Measurements from ENCODE around the gene BTN1A1.

BTN1A1 gene

GRCh38 chr6:26487466-26487865 lies 12.6 kb upstream of the BTN1A1 start:
- no peaks in the 10 kb centered on the region for H3K4me1 ChIP-seq (ENCODE audit: control insufficient read depth, insufficient read depth, low read length)
- no peak for TF ChIP-seq RBAK (tag by site-specific recombination; IDR thresholded peaks at IDR 0.05)
- TF ChIP-seq ZNF645 (tag by site-specific recombination; IDR thresholded peaks at IDR 0.05): no peak
- TF ChIP-seq HOXC10 (CRISPR knock-in tag; IDR thresholded peaks at IDR 0.05): no peak
- TF ChIP-seq ZNF26 (tag by site-specific recombination; IDR thresholded peaks at IDR 0.05): peak; percentile 96
- CTCF ChIA-PET: interaction anchor here (1.2 kb wide), 1 partner anchor 9 kb away, joined by 4 read pairs; no protein-coding TSS in a partner anchor
- no peak overlapping the region for H3K4me3 ChIP-seq (ENCODE audit: low read depth, low read length)
- POLR2A ChIA-PET: no interaction called here
- no peaks in the 10 kb centered on the region for H3K9me3 ChIP-seq (ENCODE audit: control insufficient read depth, insufficient read depth, low read depth, low read length)
- H3K27ac ChIP-seq (ENCODE audit: extremely low read depth, low read depth, low read length): no peak overlapping the region
- no peaks in the 10 kb centered on the region for H3K36me3 ChIP-seq (ENCODE audit: control insufficient read depth in 2 of 2, insufficient read depth in 1 of 2, low read length in 2 of 2)

GRCh38 chr6:26489996-26490964 lies 9.8 kb upstream of the BTN1A1 start:
- Histone ChIP-seq H3K4me1 (ENCODE audit: control insufficient read depth, insufficient read depth, low read length) (no peaks in the 10 kb centered on the region), H3K36me3 (ENCODE audit: control insufficient read depth in 2 of 2, insufficient read depth in 1 of 2, low read length in 2 of 2) (no peaks in the 10 kb centered on the region), H3K27ac (ENCODE audit: extremely low read depth, low read depth, low read length) (no peak overlapping the region), H3K9me3 (ENCODE audit: control insufficient read depth, insufficient read depth, low read depth, low read length) (no peaks in the 10 kb centered on the region), H3K4me3 (ENCODE audit: low read depth, low read length) (no peak overlapping the region)
- ChIA-PET CTCF (interaction anchor here (0.7 to 0.9 kb wide), 3 partner anchors 11 to 148 kb away, joined by 3 to 4 read pairs (median 3); no protein-coding TSS in a partner anchor), POLR2A (interaction anchor here (1.5 kb wide), 1 partner anchor 16 kb away, joined by 4 read pairs; no protein-coding TSS in a partner anchor)
- TF ChIP-seq KLF9 (tag by site-specific recombination; IDR thresholded peaks at IDR 0.05; ENCODE audit: low read depth): no peak
- TF ChIP-seq BCL11B (tag by site-specific recombination; IDR thresholded peaks at IDR 0.05; ENCODE audit: low read depth): no peak

- TF ChIP-seq ZNF660 (tag by site-specific recombination; IDR thresholded peaks at IDR 0.05): no peak
- no peak for TF ChIP-seq ZNF423 (tag by site-specific recombination; IDR thresholded peaks at IDR 0.05)
- TF ChIP-seq HOXC10 (CRISPR knock-in tag; IDR thresholded peaks at IDR 0.05): no peak
- no peaks in the 10 kb centered on the region for H3K36me3 ChIP-seq (ENCODE audit: control insufficient read depth in 2 of 2, insufficient read depth in 1 of 2, low read length in 2 of 2)
- CTCF ChIA-PET: no interaction called here
- POLR2A ChIA-PET: interaction anchor here (0.6 kb wide), 1 partner anchor 37 kb away, joined by 4 read pairs; no protein-coding TSS in a partner anchor
- H3K4me3 ChIP-seq (ENCODE audit: low read depth, low read length): no peak overlapping the region
- H3K4me1 ChIP-seq (ENCODE audit: control insufficient read depth, insufficient read depth, low read length): no peaks in the 10 kb centered on the region
- no peaks in the 10 kb centered on the region for H3K9me3 ChIP-seq (ENCODE audit: control insufficient read depth, insufficient read depth, low read depth, low read length)
- H3K27ac ChIP-seq (ENCODE audit: extremely low read depth, low read depth, low read length): no peak overlapping the region
Measured at GRCh38 chr6:26491604-26492003, 8.5 kb upstream of the BTN1A1 start.

GRCh38 chr6:26493258-26493657 lies 6.8 kb upstream of the BTN1A1 start:
- H3K27ac ChIP-seq (ENCODE audit: extremely low read depth, low read depth, low read length): no peak overlapping the region
- no peaks in the 10 kb centered on the region for H3K4me1 ChIP-seq (ENCODE audit: control insufficient read depth, insufficient read depth, low read length)
- ChIA-PET POLR2A (no interaction called here), CTCF (interaction anchor here (0.6 to 0.7 kb wide), 2 partner anchors 60 to 152 kb away, joined by 3 to 4 read pairs; no protein-coding TSS in a partner anchor)
- H3K9me3 ChIP-seq (ENCODE audit: control insufficient read depth, insufficient read depth, low read depth, low read length): no peaks in the 10 kb centered on the region
- H3K4me3 ChIP-seq (ENCODE audit: low read depth, low read length): no peak overlapping the region
- TF ChIP-seq MYNN (tag by site-specific recombination; IDR thresholded peaks at IDR 0.05; ENCODE audit: borderline replicate concordance) (no peak), MEIS1 (CRISPR knock-in tag; IDR thresholded peaks at IDR 0.05; ENCODE audit: borderline replicate concordance) (no peak), ZNF433 (tag by site-specific recombination; IDR thresholded peaks at IDR 0.05; ENCODE audit: low read depth) (no peak), HOXA7 (CRISPR knock-in tag; IDR thresholded peaks at IDR 0.05; ENCODE audit: borderline replicate concordance) (no peak), ZNF529 (tag by site-specific recombination; IDR thresholded peaks at IDR 0.05; ENCODE audit: insufficient replicate concordance) (no peak), WT1 (tag by site-specific recombination; IDR thresholded peaks at IDR 0.05) (no peak), ZNF24 (tag by site-specific recombination; IDR thresholded peaks at IDR 0.05) (no peak), ZNF654 (tag by site-specific recombination; IDR thresholded peaks at IDR 0.05; ENCODE audit: low read depth) (peak; percentile 38), CTCF (tag by site-specific recombination; IDR thresholded peaks at IDR 0.05) (0 out of 2 replicates have a peak, but pooled peaks have one; percentile 22)
- H3K36me3 ChIP-seq (ENCODE audit: control insufficient read depth in 2 of 2, insufficient read depth in 1 of 2, low read length in 2 of 2): no peaks in the 10 kb centered on the region
